Transverse colon (tissue), 4 donors: ENCODE results near the gene SHISAL1.

Source experiments
- CTCF ChIP-seq, 5 experiments: fragments of 200-600 bp in 3 of 5; fragments of 450-650 bp in 2 of 5; sonication (generic) in 3 of 5; IDR thresholded peaks; 1 replicate in 2 of 5; 2 replicates in 3 of 5; pipeline ENCODE4 v1.5.1; 2016 to 2017; ENCODE audit warnings: antibody characterized with exemption in 5 of 5, inconsistent platforms in 3 of 5, mild to moderate bottlenecking in 2 of 5, moderate library complexity in 1 of 5
- POLR2AphosphoS5 ChIP-seq, 3 donors: sonication (generic); formaldehyde crosslinking; IDR thresholded peaks; one replicate each; pipeline ENCODE4 v1.6.1; 2016; ENCODE audit warnings: antibody characterized with exemption in 3 of 3

- no peak for TF ChIP-seq CTCF (IDR thresholded peaks at IDR 0.05)
- TF ChIP-seq POLR2AphosphoS5 (IDR thresholded peaks at IDR 0.05): no peak
These were observed 44.2 kb downstream of the SHISAL1 start for GRCh38 chr22:44268431-44269116.
